M059J (cell line): ENCODE measurements around the gene SLC38A1. TPM values are rescaled to one million over a fixed set of nuclear protein-coding genes. Genes with fewer than 3 reads are reported as not detected.
A peak's percentile ranks its signal among the peaks of the same experiment; 100 is the strongest.
"Not testable (repeated sequence)": the region's sequence is repeated elsewhere in the genome, so short reads cannot be mapped to it uniquely, and the experiment has no call there.

Experiments used
- DNase-seq: peaks from one replicate; pipeline ENCODE4 v3.0.0-alpha.2; 2012; ENCODE audit warnings: low read depth
- total RNA-seq: library from RNA; depleted of rRNA; stranded (reverse); fragments of >200 nt; shearing (Covaris generic); gene quantifications from 2 replicates; pipeline ENCODE4 v1.2.3, GENCODE V29; 2014

Gene SLC38A1
- total RNA-seq, 1 experiment from 2014 or later: 49.7 TPM

GRCh38 chr12:46165191-46165590 is 103.7 kb downstream of the SLC38A1 start:
- no peak for DNase-seq

- DNase-seq: no peak
Observed at GRCh38 chr12:46164186-46164761, 104.6 kb downstream of the SLC38A1 start.

GRCh38 chr12:46162549-46163076 is 106.2 kb downstream of the SLC38A1 start:
- DNase-seq: not testable (repeated sequence)

GRCh38 chr12:46160981-46161690 is 107.7 kb downstream of the SLC38A1 start:
- no peak for DNase-seq

- peak; percentile 97 for DNase-seq
Observed at GRCh38 chr12:46160101-46160980, 108.5 kb downstream of the SLC38A1 start.

- no peak for DNase-seq
Observed at GRCh38 chr12:46159309-46159901, 109.4 kb downstream of the SLC38A1 start.

GRCh38 chr12:46158501-46158900 is 110.3 kb downstream of the SLC38A1 start:
- peak; percentile 35 for DNase-seq

GRCh38 chr12:46154221-46154985 is 114.4 kb downstream of the SLC38A1 start:
- DNase-seq: peak; percentile 85

- DNase-seq: peak; percentile 46
Observed at GRCh38 chr12:46153268-46153872, 115.5 kb downstream of the SLC38A1 start.

- no peak for DNase-seq
Observed at GRCh38 chr12:46152456-46152855, 116.4 kb downstream of the SLC38A1 start.

- no peak for DNase-seq
Observed at GRCh38 chr12:46150735-46151134, 118.1 kb downstream of the SLC38A1 start.

GRCh38 chr12:46149905-46150304 is 118.9 kb downstream of the SLC38A1 start:
- DNase-seq: no peak

- no peak for DNase-seq
Observed at GRCh38 chr12:46149079-46149464, 119.8 kb downstream of the SLC38A1 start.

- no peak for DNase-seq
Observed at GRCh38 chr12:46148327-46149078, 120.3 kb downstream of the SLC38A1 start.

GRCh38 chr12:46147144-46147543 is 121.7 kb downstream of the SLC38A1 start:
- DNase-seq: no peak

GRCh38 chr12:46145881-46146280 is 123.0 kb downstream of the SLC38A1 start:
- DNase-seq: no peak

- DNase-seq: no peak
Observed at GRCh38 chr12:46144433-46144832, 124.4 kb downstream of the SLC38A1 start.

- no peak for DNase-seq
Observed at GRCh38 chr12:46136249-46136648, 132.6 kb downstream of the SLC38A1 start.

GRCh38 chr12:46135750-46136149 is 133.1 kb downstream of the SLC38A1 start:
- DNase-seq: no peak

GRCh38 chr12:46134852-46135251 is 134.0 kb downstream of the SLC38A1 start:
- DNase-seq: no peak
